HepG2 (cell line): ENCODE results near the gene SLC6A4. TPM values are rescaled to one million over a fixed set of nuclear protein-coding genes. Genes with fewer than 3 reads are reported as not detected.

Experiments used
- ATAC-seq: fragments of 200-7000 bp; cut with Tn5 transposase; 3 replicates; pipeline ENCODE4 v1.9.1; 2020; ENCODE audit warnings: mild to moderate bottlenecking, moderate library complexity
- BruUV-seq: library from RNA; stranded (reverse); fragments of 400-500 nt; replicated peaks from 2 replicates; lab custom pipeline; 2021; lab: Mats Ljungman, UMichigan
- CTCF ChIA-PET: fragments of 300-600 bp; formaldehyde crosslinking; extraction: SDS; loops from one replicate; lab custom pipeline; 2021; ENCODE audit warnings: low total read pairs, inconsistent platforms, low intra/inter-chr PET ratio; lab: Yijun Ruan, JAX
- POLR2A ChIA-PET: fragments of 350-600 bp; sonication (Branson Sonifier 250); formaldehyde crosslinking; loops from one replicate; lab custom pipeline; 2020; ENCODE audit warnings: antibody characterized with exemption, inconsistent platforms; lab: Yijun Ruan, JAX
- DNase-seq: peaks from one replicate; pipeline ENCODE4 v3.0.0-alpha.2; 2015; ENCODE audit warnings: low spot score
- FAIRE-seq: peaks from 3 replicates; lab custom pipeline; 2011; peaks lifted over from hg19 to GRCh38; lab: Jason Lieb, UNC
- H2AFZ ChIP-seq: one replicate; pipeline ENCODE4 v1.6.1; 2011; ENCODE audit warnings: low read length, inconsistent platforms
- H3K27ac ChIP-seq: fragments of 300-600 bp; 3 replicates; pipeline ENCODE4 v1.8.0; 2011; ENCODE audit warnings: mixed run types, mild to moderate bottlenecking, mixed read lengths, low read length, inconsistent platforms; ENCODE audit not compliant: insufficient read depth; ENCODE audit errors: extremely low read length
- H3K27me3 ChIP-seq, 2 experiments: fragments of 200-600 bp in 1 of 2; 2 replicates in 1 of 2; 3 replicates in 1 of 2; pipeline versions ENCODE4 v1.6.0 to v1.8.0; 2011; ENCODE audit warnings: low read length in 2 of 2, mild to moderate bottlenecking in 2 of 2, moderate library complexity in 2 of 2, inconsistent platforms in 1 of 2; ENCODE audit not compliant: insufficient read depth in 2 of 2, control insufficient read depth in 1 of 2
- H3K36me3 ChIP-seq, 2 experiments: fragments of 200-600 bp in 1 of 2; replicated peaks in 1 of 2; 2 replicates in 1 of 2; 3 replicates in 1 of 2; pipeline versions ENCODE4 v1.5.1 to v1.8.0; 2011; ENCODE audit warnings: low read length in 2 of 2, inconsistent platforms in 1 of 2; ENCODE audit not compliant: insufficient read depth in 2 of 2, control insufficient read depth in 1 of 2
- H3K4me1 ChIP-seq: 2 replicates; pipeline ENCODE4 v1.5.1; 2012; ENCODE audit warnings: low read length, inconsistent platforms; ENCODE audit not compliant: insufficient read depth
- H3K4me2 ChIP-seq: 2 replicates; pipeline ENCODE4 v1.6.0; 2011; ENCODE audit warnings: low read depth, low read length, inconsistent platforms
- H3K4me3 ChIP-seq, 3 experiments: fragments of 200-600 bp in 1 of 3; sonication (generic), shearing (Covaris generic) in 1 of 3; replicated peaks in 1 of 3; 2 replicates each; pipeline ENCODE4 v1.5.1; 2011 to 2016; ENCODE audit warnings: low read length in 3 of 3, inconsistent platforms in 2 of 3, low read depth in 2 of 3, mild to moderate bottlenecking in 2 of 3, control low read depth in 1 of 3, mixed read lengths in 1 of 3; ENCODE audit not compliant: insufficient read depth in 1 of 3
- H3K79me2 ChIP-seq: one replicate; pipeline ENCODE4 v1.6.1; 2011; ENCODE audit warnings: low read length, inconsistent platforms; ENCODE audit not compliant: insufficient read depth
- H3K9ac ChIP-seq: 2 replicates; pipeline ENCODE4 v1.6.0; 2011; ENCODE audit warnings: mild to moderate bottlenecking, low read depth, low read length, inconsistent platforms; ENCODE audit not compliant: insufficient read depth
- H3K9me3 ChIP-seq: 2 replicates; pipeline ENCODE4 v1.5.1; 2012; ENCODE audit warnings: mild to moderate bottlenecking, low read length
- H4K20me1 ChIP-seq: 2 replicates; pipeline ENCODE4 v1.6.0; 2011; ENCODE audit warnings: inconsistent platforms, mild to moderate bottlenecking, low read length, moderate library complexity; ENCODE audit not compliant: insufficient read depth
- NFE2 ChIP-seq: sonication (generic); formaldehyde crosslinking; IDR thresholded peaks from 2 replicates; pipeline ENCODE4 v1.4.0; 2020; ENCODE audit warnings: missing genetic modification reagents
- RFX1 ChIP-seq: fragments of 450-650 bp; IDR thresholded peaks from 2 replicates; pipeline ENCODE4 v1.6.1; 2017
- YY1 ChIP-seq: IDR thresholded peaks from 2 replicates; pipeline ENCODE4 v1.6.1; 2011; ENCODE audit warnings: low read length, low read depth, moderate library complexity, mild to moderate bottlenecking; ENCODE audit not compliant: insufficient read depth, insufficient replicate concordance
- WGBS: methylation state at CpG from one replicate; pipeline ENCODE4 v1.1.6; 2017; ENCODE audit warnings: low lambda C conversion rate; 5-methylcytosine and 5-hydroxymethylcytosine counted together
- in situ Hi-C: cut with HindIII; loops from 2 replicates; pipeline ENCODE4 v1.10.0; 2017; ENCODE audit warnings: low pct_unique_long_range_greater_than_20kb; ENCODE audit not compliant: extremely low pct_ligation_motif_present
- intact Hi-C: fragments of 100-400 bp; cut with micrococcal nuclease; formaldehyde crosslinking; loops from one replicate; pipeline ENCODE4 v1.10.0; 2022; ENCODE audit not compliant: unreplicated experiment
- polyA plus RNA-seq, 8 experiments: library from polyadenylated mRNA; depleted of rRNA in 3 of 8; stranded (reverse) in 7 of 8; unstranded in 1 of 8; fragments of >200 nt; fragmentation: Illumina TruSeq in 4 of 8; extraction: Trizol in 4 of 8; gene quantifications; 2 replicates each; pipeline versions ENCODE4 v1.2.1 to v1.2.3, GENCODE V29; 2011 to 2016; ENCODE audit warnings: low read depth in 4 of 8, missing spikeins in 1 of 8, mixed read lengths in 1 of 8; ENCODE audit not compliant: insufficient read depth in 1 of 8
- total RNA-seq, 5 experiments: library from RNA; depleted of rRNA; stranded (reverse); fragments of >200 nt; fragmentation: Illumina TruSeq; extraction: Trizol; gene quantifications; 2 replicates each; pipeline ENCODE4 v1.2.3, GENCODE V29; 2016; ENCODE audit warnings: low read depth in 1 of 5
- TF ChIP-seq, protein P1 (sequence below): sonication (generic); formaldehyde crosslinking; IDR thresholded peaks from 2 replicates; pipeline ENCODE4 v1.5.0; 2020; ENCODE audit warnings: missing genetic modification reagents
- TF ChIP-seq, protein P2 (sequence below): sonication (generic); formaldehyde crosslinking; IDR thresholded peaks from 2 replicates; pipeline ENCODE4 v1.8.0; 2022; ENCODE audit warnings: missing genetic modification reagents, mild to moderate bottlenecking, borderline replicate concordance

Gene SLC6A4
- total and polyA plus RNA-seq, 2 of the 13 experiments (the other 11 are each of a cell fraction or from before 2014, with no cell fraction given): 7.6 to 20.3 TPM

DNA sequence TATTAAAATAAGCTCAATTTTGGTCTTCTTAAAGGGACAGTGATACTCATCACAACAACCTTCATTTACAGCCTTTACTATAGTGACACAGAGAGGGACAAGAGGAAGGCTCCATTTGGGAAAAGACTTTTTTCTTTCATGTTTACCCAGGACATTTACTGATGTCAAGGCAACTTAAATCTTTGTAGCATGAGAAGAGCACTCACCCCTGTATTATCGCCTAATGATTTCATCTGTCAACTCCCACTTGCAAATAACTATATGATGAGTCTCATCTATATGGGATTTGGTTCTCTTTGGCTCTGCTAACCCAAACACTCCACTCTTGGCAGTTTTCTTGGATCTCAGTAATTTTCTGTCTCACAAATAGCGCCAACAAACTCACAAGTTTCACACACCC is 32.1 kb upstream of the SLC6A4 start:
- POLR2A ChIA-PET: no interaction called here
- Histone ChIP-seq H3K9me3 (no peaks in the 10 kb centered on the region), H3K36me3 (peaks cover 10 to 60% of the 10 kb centered on the region in 2 experiments), H3K4me1 (no peaks in the 10 kb centered on the region), H3K27me3 (no peaks in the 10 kb centered on the region), H3K9ac (no peak overlapping the region), H3K79me2 (no peaks in the 10 kb centered on the region), H3K4me3 (no peak overlapping the region), H4K20me1 (no peaks in the 10 kb centered on the region), H2AFZ (no peak overlapping the region), H3K4me2 (no peak overlapping the region), H3K27ac (no peak overlapping the region)
- DNase-seq (no peak), ATAC-seq (no peak), FAIRE-seq (no peak)
- TF ChIP-seq NFE2 (CRISPR knock-in tag): no peak
- no peak for TF ChIP-seq YY1
- intact Hi-C loops: no loop called here
- 98% methylated on average over 2 of the region's 2 CpGs for WGBS
- CTCF ChIA-PET: no interaction called here
- BruUV-seq: no TSS peak
- in situ Hi-C loops: no loop called here

DNA sequence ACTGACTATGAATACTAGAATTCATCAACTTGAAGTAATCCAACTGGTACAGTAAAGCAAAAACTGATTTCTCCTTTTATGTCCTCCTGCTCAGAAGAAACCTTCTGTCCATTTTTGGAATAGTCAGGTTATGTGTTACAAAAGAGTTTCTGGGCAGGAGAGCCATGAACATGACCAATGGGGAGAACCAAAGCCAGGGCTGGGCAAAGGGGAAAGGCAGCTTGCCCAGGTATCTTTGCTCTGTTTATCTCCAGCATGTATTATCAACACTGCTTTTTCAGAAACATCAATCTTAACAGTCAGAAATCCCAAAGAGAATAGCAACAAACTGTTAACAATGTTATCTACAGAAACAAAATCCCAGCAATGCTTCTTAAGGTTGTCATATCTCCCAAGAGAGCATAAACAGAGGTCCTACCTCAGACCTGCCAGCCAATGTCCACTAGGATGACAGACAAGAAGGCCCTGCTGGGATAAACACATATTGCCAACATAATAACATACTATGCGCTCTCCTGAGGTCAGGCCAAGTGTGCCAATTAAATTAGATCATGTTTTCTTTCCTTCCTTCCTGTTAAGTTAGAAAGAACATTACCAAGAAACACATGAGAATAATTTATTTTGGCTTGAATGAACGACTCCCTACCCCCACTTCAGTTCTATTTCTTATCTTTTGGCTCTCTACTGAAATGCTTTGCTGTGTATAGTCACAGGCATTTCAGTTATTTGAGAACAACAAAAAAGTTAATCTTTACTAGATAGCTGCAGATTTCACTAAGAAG is 28.2 kb upstream of the SLC6A4 start:
- ChIA-PET POLR2A (no interaction called here), CTCF (no interaction called here)
- no peaks in the 10 kb centered on the region for H3K27me3 ChIP-seq
- WGBS: 90% methylated on average over 2 of the region's 2 CpGs
- intact Hi-C loops (no loop called here), in situ Hi-C loops (no loop called here)
- no peak overlapping the region for H3K4me3 ChIP-seq
- no peaks in the 10 kb centered on the region for H3K4me1 ChIP-seq
- H4K20me1 ChIP-seq: no peaks in the 10 kb centered on the region
- H2AFZ ChIP-seq: no peak overlapping the region
- H3K9ac ChIP-seq: no peak overlapping the region
- no TSS peak for BruUV-seq
- TF ChIP-seq, protein P1, sequence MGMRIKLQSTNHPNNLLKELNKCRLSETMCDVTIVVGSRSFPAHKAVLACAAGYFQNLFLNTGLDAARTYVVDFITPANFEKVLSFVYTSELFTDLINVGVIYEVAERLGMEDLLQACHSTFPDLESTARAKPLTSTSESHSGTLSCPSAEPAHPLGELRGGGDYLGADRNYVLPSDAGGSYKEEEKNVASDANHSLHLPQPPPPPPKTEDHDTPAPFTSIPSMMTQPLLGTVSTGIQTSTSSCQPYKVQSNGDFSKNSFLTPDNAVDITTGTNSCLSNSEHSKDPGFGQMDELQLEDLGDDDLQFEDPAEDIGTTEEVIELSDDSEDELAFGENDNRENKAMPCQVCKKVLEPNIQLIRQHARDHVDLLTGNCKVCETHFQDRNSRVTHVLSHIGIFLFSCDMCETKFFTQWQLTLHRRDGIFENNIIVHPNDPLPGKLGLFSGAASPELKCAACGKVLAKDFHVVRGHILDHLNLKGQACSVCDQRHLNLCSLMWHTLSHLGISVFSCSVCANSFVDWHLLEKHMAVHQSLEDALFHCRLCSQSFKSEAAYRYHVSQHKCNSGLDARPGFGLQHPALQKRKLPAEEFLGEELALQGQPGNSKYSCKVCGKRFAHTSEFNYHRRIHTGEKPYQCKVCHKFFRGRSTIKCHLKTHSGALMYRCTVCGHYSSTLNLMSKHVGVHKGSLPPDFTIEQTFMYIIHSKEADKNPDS (CRISPR knock-in tag): no peak
- no peak for TF ChIP-seq RFX1
- TF ChIP-seq, protein P2, sequence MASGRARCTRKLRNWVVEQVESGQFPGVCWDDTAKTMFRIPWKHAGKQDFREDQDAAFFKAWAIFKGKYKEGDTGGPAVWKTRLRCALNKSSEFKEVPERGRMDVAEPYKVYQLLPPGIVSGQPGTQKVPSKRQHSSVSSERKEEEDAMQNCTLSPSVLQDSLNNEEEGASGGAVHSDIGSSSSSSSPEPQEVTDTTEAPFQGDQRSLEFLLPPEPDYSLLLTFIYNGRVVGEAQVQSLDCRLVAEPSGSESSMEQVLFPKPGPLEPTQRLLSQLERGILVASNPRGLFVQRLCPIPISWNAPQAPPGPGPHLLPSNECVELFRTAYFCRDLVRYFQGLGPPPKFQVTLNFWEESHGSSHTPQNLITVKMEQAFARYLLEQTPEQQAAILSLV (CRISPR knock-in tag): no peak
- ATAC-seq: no peak
- no peak overlapping the region for H3K4me2 ChIP-seq
- H3K36me3 ChIP-seq: peaks cover 13 to 55% of the 10 kb centered on the region in 2 experiments
- no peak overlapping the region for H3K27ac ChIP-seq
- no peaks in the 10 kb centered on the region for H3K79me2 ChIP-seq
- DNase-seq: no peak
- no peak for FAIRE-seq
- no peaks in the 10 kb centered on the region for H3K9me3 ChIP-seq
